WTC11 (cell line): ENCODE measurements around the gene MRTFA. TPM values are rescaled to one million over a fixed set of nuclear protein-coding genes. Genes with fewer than 3 reads are reported as not detected.
"Not testable (repeated sequence)": the region's sequence is repeated elsewhere in the genome, so short reads cannot be mapped to it uniquely, and the experiment has no call there.

Experiments used
- ATAC-seq: fragments of 200-7000 bp; cut with Tn5 transposase; 2 replicates; pipeline ENCODE4 v1.10.0; 2021; ENCODE audit warnings: mild to moderate bottlenecking, moderate library complexity
- CTCF ChIA-PET: fragments of 300-600 bp; sonication (Branson Sonifier 250); formaldehyde crosslinking; loops from one replicate; lab custom pipeline; 2021; ENCODE audit warnings: antibody characterized with exemption; lab: Charles Lee
- POLR2A ChIA-PET: fragments of 350-600 bp; sonication (Branson Sonifier 250); formaldehyde crosslinking; loops from one replicate; lab custom pipeline; 2021; ENCODE audit warnings: antibody characterized with exemption; lab: Charles Lee
- DNase-seq: peaks from one replicate; pipeline ENCODE4 v3.0.0; 2021; ENCODE audit warnings: low spot score
- H3K27ac Mint-ChIP-seq: 2 replicates; pipeline ENCODE4 v1.8.0; 2021; ENCODE audit warnings: mixed read lengths
- H3K27me3 Mint-ChIP-seq: 2 replicates; pipeline ENCODE4 v1.8.0; 2021; ENCODE audit warnings: low read depth, mild to moderate bottlenecking, moderate library complexity, mixed read lengths
- H3K36me3 Mint-ChIP-seq: 2 replicates; pipeline ENCODE4 v1.8.0; 2021; ENCODE audit warnings: mixed read lengths
- H3K4me1 Mint-ChIP-seq: 2 replicates; pipeline ENCODE4 v1.8.0; 2022; ENCODE audit warnings: mixed read lengths
- H3K4me3 Mint-ChIP-seq: 2 replicates; pipeline ENCODE4 v1.8.0; 2021; ENCODE audit warnings: mild to moderate bottlenecking, moderate library complexity, mixed read lengths
- H3K9me3 Mint-ChIP-seq: 2 replicates; pipeline ENCODE4 v1.8.0; 2021; ENCODE audit warnings: mixed read lengths
- CREB1 ChIP-seq: sonication (generic); formaldehyde crosslinking; IDR thresholded peaks from 2 replicates; pipeline ENCODE4 v1.8.0; 2023; ENCODE audit warnings: mild to moderate bottlenecking, missing genetic modification reagents
- ELF4 ChIP-seq: sonication (generic); formaldehyde crosslinking; IDR thresholded peaks from 2 replicates; pipeline ENCODE4 v1.8.1; 2022; ENCODE audit warnings: low read depth, mild to moderate bottlenecking, moderate library complexity, missing genetic modification reagents
- FOXK1 ChIP-seq: sonication (generic); formaldehyde crosslinking; IDR thresholded peaks from 2 replicates; pipeline ENCODE4 v1.8.0; 2022; ENCODE audit warnings: mild to moderate bottlenecking, moderate library complexity, missing genetic modification reagents
- FOXP1 ChIP-seq: sonication (generic); formaldehyde crosslinking; IDR thresholded peaks from 2 replicates; pipeline ENCODE4 v1.8.0; 2022; ENCODE audit warnings: missing genetic modification reagents, mild to moderate bottlenecking, moderate library complexity, borderline replicate concordance
- HMGA2 ChIP-seq: fragments of 250-450 bp; sonication (Bioruptor Pico); IDR thresholded peaks from 2 replicates; pipeline ENCODE4 v1.4.0; 2021; ENCODE audit warnings: mild to moderate bottlenecking, moderate library complexity
- JUN ChIP-seq: sonication (generic); formaldehyde crosslinking; IDR thresholded peaks from 2 replicates; pipeline ENCODE4 v1.8.0; 2023; ENCODE audit warnings: mild to moderate bottlenecking, missing genetic modification reagents
- KAT7 ChIP-seq: sonication (generic); formaldehyde crosslinking; IDR thresholded peaks from 2 replicates; pipeline ENCODE4 v1.8.1; 2023; ENCODE audit warnings: missing genetic modification reagents, mild to moderate bottlenecking, borderline replicate concordance
- PREB ChIP-seq: sonication (generic); formaldehyde crosslinking; IDR thresholded peaks from 2 replicates; pipeline ENCODE4 v1.8.1; 2022; ENCODE audit warnings: mild to moderate bottlenecking, missing genetic modification reagents, moderate library complexity, borderline replicate concordance
- SMAD3 ChIP-seq: sonication (generic); formaldehyde crosslinking; IDR thresholded peaks from 2 replicates; pipeline ENCODE4 v1.8.0; 2022; ENCODE audit warnings: missing genetic modification reagents, mild to moderate bottlenecking, borderline replicate concordance
- ZNF121 ChIP-seq: sonication (generic); formaldehyde crosslinking; IDR thresholded peaks from 2 replicates; pipeline ENCODE4 v1.8.0; 2023; ENCODE audit warnings: missing genetic modification reagents
- ZNF138 ChIP-seq: sonication (generic); formaldehyde crosslinking; conservative IDR thresholded peaks from 2 replicates; pipeline ENCODE4 v1.8.1; 2022; ENCODE audit warnings: mild to moderate bottlenecking, moderate library complexity, missing genetic modification reagents
- ZNF425 ChIP-seq: fragments of 250-450 bp; sonication (Bioruptor Pico); conservative IDR thresholded peaks from 2 replicates; pipeline ENCODE4 v1.9.0; 2021; ENCODE audit warnings: mild to moderate bottlenecking
- ZSCAN18 ChIP-seq: fragments of 250-450 bp; sonication (Bioruptor Pico); IDR thresholded peaks from 2 replicates; pipeline ENCODE4 v2.1.2; 2022; ENCODE audit warnings: mild to moderate bottlenecking, moderate library complexity
- total RNA-seq: library from RNA; stranded (reverse); gene quantifications from 3 replicates; pipeline ENCODE4 v1.2.3, GENCODE V29; 2021
- TF ChIP-seq, protein P1 (sequence below): sonication (generic); formaldehyde crosslinking; IDR thresholded peaks from 2 replicates; pipeline ENCODE4 v1.8.0; 2023; ENCODE audit warnings: missing genetic modification reagents, mild to moderate bottlenecking, borderline replicate concordance
- TF ChIP-seq, protein P2 (sequence below): fragments of 250-450 bp; sonication (Bioruptor Pico); IDR thresholded peaks from 2 replicates; pipeline ENCODE4 v1.9.0; 2021; ENCODE audit warnings: moderate library complexity, mild to moderate bottlenecking, inconsistent platforms, borderline replicate concordance
- TF ChIP-seq, protein P3 (sequence below): sonication (generic); formaldehyde crosslinking; IDR thresholded peaks from 2 replicates; pipeline ENCODE4 v1.8.1; 2023; ENCODE audit warnings: mild to moderate bottlenecking, missing genetic modification reagents, moderate library complexity
- TF ChIP-seq, protein P4 (sequence below): sonication (generic); formaldehyde crosslinking; IDR thresholded peaks from 2 replicates; pipeline ENCODE4 v1.8.0; 2022; ENCODE audit warnings: mild to moderate bottlenecking, missing genetic modification reagents
- TF ChIP-seq, protein P5 (sequence below): sonication (generic); formaldehyde crosslinking; IDR thresholded peaks from 2 replicates; pipeline ENCODE4 v1.8.0; 2023; ENCODE audit warnings: missing genetic modification reagents
- TF ChIP-seq, protein P6 (sequence below): sonication (generic); formaldehyde crosslinking; IDR thresholded peaks from 2 replicates; pipeline ENCODE4 v1.8.1; 2022; ENCODE audit warnings: low read depth, mild to moderate bottlenecking, moderate library complexity, missing genetic modification reagents, borderline replicate concordance

MRTFA gene
- total RNA-seq, 1 experiment from 2014 or later: 48.4 TPM

GRCh38 chr22:40676644-40677043, 40.1 kb upstream of the MRTFA start (continued):
- no peak for TF ChIP-seq PREB (CRISPR knock-in tag)
- TF ChIP-seq, protein P1, sequence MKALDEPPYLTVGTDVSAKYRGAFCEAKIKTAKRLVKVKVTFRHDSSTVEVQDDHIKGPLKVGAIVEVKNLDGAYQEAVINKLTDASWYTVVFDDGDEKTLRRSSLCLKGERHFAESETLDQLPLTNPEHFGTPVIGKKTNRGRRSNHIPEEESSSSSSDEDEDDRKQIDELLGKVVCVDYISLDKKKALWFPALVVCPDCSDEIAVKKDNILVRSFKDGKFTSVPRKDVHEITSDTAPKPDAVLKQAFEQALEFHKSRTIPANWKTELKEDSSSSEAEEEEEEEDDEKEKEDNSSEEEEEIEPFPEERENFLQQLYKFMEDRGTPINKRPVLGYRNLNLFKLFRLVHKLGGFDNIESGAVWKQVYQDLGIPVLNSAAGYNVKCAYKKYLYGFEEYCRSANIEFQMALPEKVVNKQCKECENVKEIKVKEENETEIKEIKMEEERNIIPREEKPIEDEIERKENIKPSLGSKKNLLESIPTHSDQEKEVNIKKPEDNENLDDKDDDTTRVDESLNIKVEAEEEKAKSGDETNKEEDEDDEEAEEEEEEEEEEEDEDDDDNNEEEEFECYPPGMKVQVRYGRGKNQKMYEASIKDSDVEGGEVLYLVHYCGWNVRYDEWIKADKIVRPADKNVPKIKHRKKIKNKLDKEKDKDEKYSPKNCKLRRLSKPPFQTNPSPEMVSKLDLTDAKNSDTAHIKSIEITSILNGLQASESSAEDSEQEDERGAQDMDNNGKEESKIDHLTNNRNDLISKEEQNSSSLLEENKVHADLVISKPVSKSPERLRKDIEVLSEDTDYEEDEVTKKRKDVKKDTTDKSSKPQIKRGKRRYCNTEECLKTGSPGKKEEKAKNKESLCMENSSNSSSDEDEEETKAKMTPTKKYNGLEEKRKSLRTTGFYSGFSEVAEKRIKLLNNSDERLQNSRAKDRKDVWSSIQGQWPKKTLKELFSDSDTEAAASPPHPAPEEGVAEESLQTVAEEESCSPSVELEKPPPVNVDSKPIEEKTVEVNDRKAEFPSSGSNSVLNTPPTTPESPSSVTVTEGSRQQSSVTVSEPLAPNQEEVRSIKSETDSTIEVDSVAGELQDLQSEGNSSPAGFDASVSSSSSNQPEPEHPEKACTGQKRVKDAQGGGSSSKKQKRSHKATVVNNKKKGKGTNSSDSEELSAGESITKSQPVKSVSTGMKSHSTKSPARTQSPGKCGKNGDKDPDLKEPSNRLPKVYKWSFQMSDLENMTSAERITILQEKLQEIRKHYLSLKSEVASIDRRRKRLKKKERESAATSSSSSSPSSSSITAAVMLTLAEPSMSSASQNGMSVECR: no peak

DNA sequence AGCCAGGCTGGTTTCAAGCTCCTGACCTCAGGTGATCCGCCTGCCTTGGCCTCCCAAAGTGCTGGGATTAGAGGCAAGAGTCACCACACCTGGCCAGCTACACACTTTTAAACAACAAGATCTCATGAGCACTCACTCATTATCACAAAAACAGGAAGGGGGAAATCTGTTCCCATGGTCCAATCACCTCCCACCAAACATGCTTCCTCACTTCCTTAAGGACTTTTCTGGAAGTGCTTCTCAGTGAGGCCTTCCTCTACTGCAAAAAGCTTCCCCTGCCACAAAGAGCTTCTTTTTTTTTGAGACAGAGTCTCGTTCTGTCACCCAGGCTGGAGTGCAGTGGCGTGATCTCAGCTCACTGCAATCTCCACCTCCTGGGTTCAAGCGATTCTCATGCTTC, 39.6 kb upstream of the MRTFA start:
- POLR2A ChIA-PET: interaction anchor here (0.6 to 0.8 kb wide), 2 partner anchors 77 to 807 kb away, joined by 3 read pairs; no protein-coding TSS in a partner anchor
- H3K36me3 Mint-ChIP-seq, DNase-seq, H3K4me3 Mint-ChIP-seq, ATAC-seq, H3K27me3 Mint-ChIP-seq, H3K9me3 Mint-ChIP-seq, CTCF ChIA-PET: not testable (repeated sequence)
- peak overlapping the region; percentile 23; the same call in 1 of the 2 replicates for H3K27ac Mint-ChIP-seq
- peaks cover 27% of the 10 kb centered on the region for H3K4me1 Mint-ChIP-seq

- ATAC-seq (no peak), DNase-seq (no peak)
- POLR2A ChIA-PET: no interaction called here
- peaks cover 10% of the 10 kb centered on the region for H3K9me3 Mint-ChIP-seq
- CTCF ChIA-PET: no interaction called here
- H3K4me1 Mint-ChIP-seq: peaks cover 9% of the 10 kb centered on the region
- peaks cover 4% of the 10 kb centered on the region; the same call in 1 of the 2 replicates for H3K36me3 Mint-ChIP-seq
- no peak overlapping the region for H3K4me3 Mint-ChIP-seq
- no peaks in the 10 kb centered on the region for H3K27me3 Mint-ChIP-seq
- no peak overlapping the region for H3K27ac Mint-ChIP-seq
- TF ChIP-seq, protein P2, sequence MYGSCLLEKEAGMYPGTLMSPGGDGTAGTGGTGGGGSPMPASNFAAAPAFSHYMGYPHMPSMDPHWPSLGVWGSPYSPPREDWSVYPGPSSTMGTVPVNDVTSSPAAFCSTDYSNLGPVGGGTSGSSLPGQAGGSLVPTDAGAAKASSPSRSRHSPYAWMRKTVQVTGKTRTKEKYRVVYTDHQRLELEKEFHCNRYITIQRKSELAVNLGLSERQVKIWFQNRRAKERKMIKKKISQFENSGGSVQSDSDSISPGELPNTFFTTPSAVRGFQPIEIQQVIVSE: no peak
- TF ChIP-seq KAT7: no peak
- TF ChIP-seq SMAD3: no peak
- no peak for TF ChIP-seq HMGA2 (CRISPR knock-in tag)
- TF ChIP-seq ZNF138: no peak
- TF ChIP-seq, protein P3, sequence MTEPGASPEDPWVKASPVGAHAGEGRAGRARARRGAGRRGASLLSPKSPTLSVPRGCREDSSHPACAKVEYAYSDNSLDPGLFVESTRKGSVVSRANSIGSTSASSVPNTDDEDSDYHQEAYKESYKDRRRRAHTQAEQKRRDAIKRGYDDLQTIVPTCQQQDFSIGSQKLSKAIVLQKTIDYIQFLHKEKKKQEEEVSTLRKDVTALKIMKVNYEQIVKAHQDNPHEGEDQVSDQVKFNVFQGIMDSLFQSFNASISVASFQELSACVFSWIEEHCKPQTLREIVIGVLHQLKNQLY (CRISPR knock-in tag): no peak
- TF ChIP-seq ELF4: no peak
- TF ChIP-seq, protein P4, sequence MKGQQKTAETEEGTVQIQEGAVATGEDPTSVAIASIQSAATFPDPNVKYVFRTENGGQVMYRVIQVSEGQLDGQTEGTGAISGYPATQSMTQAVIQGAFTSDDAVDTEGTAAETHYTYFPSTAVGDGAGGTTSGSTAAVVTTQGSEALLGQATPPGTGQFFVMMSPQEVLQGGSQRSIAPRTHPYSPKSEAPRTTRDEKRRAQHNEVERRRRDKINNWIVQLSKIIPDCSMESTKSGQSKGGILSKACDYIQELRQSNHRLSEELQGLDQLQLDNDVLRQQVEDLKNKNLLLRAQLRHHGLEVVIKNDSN (CRISPR knock-in tag): no peak
- no peak for TF ChIP-seq JUN
- no peak for TF ChIP-seq FOXP1 (CRISPR knock-in tag)
- TF ChIP-seq FOXK1 (CRISPR knock-in tag): no peak
- no peak for TF ChIP-seq CREB1 (CRISPR knock-in tag)
- TF ChIP-seq ZNF121 (CRISPR knock-in tag): no peak
- TF ChIP-seq, protein P5, sequence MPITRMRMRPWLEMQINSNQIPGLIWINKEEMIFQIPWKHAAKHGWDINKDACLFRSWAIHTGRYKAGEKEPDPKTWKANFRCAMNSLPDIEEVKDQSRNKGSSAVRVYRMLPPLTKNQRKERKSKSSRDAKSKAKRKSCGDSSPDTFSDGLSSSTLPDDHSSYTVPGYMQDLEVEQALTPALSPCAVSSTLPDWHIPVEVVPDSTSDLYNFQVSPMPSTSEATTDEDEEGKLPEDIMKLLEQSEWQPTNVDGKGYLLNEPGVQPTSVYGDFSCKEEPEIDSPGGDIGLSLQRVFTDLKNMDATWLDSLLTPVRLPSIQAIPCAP (CRISPR knock-in tag): no peak
- TF ChIP-seq ZNF425 (CRISPR knock-in tag): no peak
- no peak for TF ChIP-seq ZSCAN18 (CRISPR knock-in tag)
- TF ChIP-seq, protein P6, sequence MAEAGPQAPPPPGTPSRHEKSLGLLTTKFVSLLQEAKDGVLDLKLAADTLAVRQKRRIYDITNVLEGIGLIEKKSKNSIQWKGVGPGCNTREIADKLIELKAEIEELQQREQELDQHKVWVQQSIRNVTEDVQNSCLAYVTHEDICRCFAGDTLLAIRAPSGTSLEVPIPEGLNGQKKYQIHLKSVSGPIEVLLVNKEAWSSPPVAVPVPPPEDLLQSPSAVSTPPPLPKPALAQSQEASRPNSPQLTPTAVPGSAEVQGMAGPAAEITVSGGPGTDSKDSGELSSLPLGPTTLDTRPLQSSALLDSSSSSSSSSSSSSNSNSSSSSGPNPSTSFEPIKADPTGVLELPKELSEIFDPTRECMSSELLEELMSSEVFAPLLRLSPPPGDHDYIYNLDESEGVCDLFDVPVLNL: no peak
These were observed 37.8 kb upstream of the MRTFA start for GRCh38 chr22:40674274-40674673.
